GM18907 (cell line): Measurements from ENCODE around the gene MRPL42.
"Not testable (repeated sequence)": the region's sequence is repeated elsewhere in the genome, so short reads cannot be mapped to it uniquely, and the experiment has no call there.

Experiments
- ATAC-seq: cut with Tn5 transposase; IDR thresholded peaks from one replicate; pipeline ENCODE4 v1.9.1; 2021; ENCODE audit warnings: mild to moderate bottlenecking, moderate library complexity; ENCODE audit not compliant: unreplicated experiment

The MRPL42 gene

DNA sequence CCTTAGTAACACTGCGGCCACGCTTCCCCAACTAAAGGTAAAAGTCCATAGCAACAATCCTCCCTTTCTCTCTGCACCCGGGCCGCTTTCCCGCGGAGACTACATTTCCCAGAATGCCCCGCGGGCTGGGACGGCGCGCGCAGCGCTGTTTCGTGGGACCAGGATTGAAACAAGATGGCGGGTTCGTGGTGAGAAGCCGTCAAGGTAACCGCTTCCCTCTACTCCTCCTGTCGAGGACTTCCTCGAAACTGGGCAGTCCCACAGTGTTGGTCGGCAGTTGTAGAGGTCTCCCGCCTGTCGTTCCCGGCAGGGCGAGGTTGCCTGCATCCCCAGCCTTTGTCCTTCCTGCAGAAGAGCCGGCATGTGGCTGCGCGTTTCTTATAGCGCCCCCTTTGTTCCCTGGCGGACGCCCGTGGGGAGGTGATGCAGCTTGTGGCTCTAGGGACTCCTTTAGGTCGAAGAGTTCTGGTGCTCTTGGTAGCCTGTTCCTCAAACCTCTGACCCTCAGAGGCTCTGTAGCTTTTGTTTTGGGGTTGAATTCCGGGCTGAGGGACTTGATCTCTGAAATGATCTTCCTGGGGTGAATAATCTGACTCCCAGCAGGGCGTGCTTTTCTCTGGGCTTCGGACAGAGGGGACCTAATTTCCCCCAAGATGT, at the start of gene MRPL42:
Gene MRPL42, plus strand, starts transcription at position 164 of the 657 bp plus-strand sequence. CDS start 1,772 bp downstream, outside the sequence.
- peak; percentile 91 for ATAC-seq

- ATAC-seq, result no peak
These were observed 49.3 kb upstream of the MRPL42 start for GRCh38 chr12:93417967-93418480.

DNA sequence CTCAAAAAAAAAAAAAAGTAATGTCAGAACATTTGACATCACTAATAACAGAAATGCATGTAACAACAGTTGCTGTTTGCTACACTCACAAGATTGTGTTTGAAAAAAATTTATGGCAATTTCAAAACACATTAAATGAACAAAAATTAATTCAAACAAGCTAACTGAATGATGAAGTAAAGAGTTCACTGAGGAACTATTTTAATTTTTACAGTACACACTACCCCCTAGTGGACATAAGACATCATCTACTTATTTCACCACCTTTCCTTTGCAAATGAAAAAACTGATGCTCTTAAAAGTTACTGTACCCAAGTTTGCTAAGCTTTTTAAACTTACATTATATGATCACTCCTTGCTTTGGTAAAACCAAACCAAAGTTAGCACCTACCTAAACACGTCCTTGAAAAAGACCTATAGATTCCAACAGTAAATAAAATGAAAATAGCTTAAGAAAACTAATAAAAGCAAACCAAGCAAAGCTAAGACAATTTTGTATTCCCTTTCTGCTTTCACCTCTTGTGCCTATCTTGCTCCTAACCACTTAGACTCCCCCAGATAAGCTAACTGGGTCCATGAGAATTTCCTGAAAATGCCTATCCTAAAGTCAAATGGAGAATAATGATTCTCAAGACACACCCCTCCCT, 47.8 kb upstream of the MRPL42 start:
- ATAC-seq, result no peak

DNA sequence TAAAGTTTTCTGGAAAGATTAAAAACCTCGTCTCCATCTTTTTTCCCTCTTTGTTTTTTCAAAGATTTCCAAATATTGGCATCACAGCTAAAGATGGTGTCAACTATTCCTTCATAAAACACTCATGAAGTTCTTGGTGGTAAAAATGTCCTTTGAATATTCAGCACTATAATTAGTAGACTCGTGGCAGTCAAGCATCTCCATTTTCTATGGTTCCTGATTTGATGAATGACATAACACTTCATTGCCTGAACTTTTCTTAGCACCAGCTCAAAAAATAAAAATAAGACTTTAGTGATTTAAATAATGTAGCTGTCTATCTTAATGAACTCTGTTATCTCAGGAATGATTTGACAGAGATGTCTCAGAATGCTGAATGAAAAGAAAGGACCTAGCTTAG, 45.3 kb upstream of the MRPL42 start:
- no peak for ATAC-seq

DNA sequence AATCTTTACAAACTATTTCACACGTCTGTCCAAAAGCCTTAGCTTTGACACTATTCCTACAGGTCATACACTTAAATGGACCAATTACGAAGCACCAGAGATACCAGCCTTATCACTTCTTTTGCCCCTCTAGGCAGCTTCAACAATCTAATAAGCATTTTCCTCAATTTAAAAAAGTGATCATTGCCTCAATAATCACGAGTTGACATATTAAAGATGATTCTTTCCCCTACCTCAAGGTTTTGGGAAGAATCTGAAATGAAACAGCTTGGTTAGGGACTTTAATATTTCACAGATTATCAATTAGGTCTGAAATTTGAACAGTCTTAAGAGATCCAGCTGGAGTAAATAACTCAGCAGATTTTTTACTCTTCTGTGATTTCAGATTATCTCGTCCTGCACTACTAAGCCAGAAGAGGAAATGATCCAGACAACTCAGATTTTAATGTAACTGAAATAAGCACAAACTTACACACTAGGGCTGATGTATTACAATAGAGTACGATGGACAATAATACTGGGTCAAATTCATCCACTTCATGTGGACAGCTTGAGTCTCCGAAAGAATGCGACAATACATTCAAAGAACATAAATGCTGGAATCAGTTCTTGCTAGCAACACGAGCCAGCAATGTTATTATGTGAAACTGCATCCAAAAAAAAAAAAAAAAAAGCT, 41.4 kb upstream of the MRPL42 start:
- ATAC-seq, result no peak

GRCh38 chr12:93426412-93426805, 40.9 kb upstream of the MRPL42 start:
- ATAC-seq, result no peak

- ATAC-seq, result no peak
These were observed 39.3 kb upstream of the MRPL42 start for GRCh38 chr12:93427779-93428564.

DNA sequence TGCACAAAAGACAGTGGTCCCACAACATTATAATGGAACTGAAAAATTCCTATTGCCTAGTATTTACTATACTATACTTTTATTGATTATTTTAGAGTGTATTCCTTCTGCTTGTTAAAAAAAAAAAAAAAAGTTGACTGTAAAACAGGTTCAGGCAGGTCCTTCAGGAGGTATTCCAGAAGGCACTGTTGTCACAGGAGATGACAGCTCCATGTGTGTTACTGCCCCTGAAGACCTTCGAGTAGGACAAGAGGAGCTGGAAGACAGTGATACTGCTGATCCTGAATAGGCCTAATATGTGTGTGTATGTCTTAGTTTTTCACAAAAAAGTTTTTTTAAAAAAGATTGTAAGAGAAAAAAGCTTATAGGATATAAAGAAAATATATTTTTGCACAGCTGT, 37.9 kb upstream of the MRPL42 start:
- ATAC-seq, result no peak

DNA sequence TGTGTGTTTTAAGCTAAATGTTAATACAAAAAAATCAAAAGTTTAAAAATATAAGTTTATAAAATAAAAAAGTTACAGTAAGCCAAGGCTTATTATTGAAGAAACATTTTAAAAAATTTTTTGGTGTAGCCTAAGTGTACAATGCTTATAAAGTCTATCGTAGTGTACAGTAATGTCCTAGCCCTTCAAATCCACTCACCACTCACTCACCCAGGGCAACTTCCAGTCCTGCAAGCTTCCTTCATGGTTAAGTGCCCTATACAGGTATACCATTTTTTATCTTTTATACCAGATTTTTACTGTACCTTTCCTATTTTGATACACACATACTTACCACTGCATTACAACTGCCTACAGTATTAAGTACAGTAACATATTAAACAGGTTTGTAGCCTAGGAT, 37.5 kb upstream of the MRPL42 start:
- no peak for ATAC-seq

DNA sequence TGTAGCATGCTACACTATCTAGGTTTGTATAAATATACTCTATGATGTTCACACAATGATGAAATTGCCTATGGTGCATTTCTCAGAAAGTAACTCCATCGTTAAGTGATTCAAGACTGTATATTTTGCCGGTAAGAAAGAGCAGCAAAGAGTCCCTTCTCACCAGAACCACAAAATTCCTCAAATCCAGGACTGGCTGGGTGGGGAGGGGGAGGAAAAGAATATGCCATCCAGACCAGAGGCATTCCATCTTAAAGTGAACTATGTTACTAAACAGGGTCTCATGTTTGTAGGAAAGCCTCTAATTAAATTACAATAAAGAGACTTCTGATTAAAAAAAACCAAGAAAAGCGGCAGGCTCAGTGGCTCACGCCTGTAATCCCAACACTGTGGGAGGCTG, 37.0 kb upstream of the MRPL42 start:
- ATAC-seq, result no peak

- not testable (repeated sequence) for ATAC-seq
These were observed 35.3 kb upstream of the MRPL42 start for GRCh38 chr12:93432031-93432430.

DNA sequence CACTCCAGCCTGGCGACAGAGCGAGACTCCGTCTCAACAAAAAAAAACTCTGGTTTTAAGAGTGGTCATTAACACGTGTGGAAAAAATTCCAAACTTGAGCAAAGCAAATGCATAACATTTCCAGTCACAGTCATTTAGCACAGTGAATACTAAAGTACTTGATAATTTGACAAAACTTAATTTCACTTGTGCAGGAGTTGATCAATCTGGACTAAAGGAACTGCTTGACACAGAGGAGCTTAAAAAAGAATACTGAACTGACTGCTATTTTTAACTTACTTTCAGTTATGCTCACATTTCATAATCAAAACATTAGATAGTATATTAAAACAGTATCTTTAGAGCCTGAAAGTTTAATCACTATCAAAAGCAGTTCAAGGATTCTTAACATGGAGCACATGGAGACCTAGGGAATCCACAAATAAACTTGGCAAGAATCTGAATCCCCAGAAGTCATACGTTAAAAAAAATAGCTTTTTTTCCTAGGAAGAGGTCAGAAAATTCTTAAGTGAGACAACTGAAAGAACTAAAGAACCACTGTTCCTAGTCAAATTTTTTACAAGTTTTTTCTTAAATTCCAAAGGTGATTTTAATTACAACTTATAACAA, 33.0 kb upstream of the MRPL42 start:
- no peak for ATAC-seq

DNA sequence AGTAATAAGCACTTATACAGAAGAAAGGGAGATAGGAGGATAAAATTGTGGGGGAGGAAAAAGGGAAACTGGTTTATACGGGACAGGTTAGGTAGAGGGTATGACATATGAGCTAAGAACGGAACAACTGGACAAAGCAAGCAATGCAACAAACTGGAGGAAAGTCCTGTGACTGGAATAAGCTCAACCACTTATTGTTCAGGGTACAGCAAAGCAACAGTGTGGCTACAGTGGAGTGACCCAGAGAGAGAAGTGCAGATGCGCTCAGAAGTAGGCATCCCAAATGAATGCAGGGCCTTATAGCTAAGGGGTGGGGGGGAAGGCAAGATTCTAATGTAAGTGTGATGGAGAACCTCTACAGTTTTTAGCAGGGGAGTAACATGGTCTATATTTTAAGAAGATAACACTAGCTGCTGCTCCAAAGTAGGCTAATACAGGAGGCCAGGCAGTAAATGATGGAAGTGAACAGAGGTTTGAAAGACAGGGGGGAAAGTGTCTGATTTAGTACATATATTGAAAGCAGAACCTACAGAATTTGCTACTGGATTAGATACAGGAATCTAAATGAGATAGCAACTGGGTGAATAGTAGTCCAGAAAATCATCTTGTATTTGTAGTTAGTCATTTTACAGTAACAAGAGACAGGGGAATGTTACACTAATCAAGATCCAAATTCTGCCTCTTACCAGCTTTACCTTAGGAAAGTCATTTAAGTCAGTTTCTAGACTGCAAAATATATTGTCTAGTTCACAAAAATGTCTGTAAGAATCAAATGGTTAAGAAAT, 28.9 kb upstream of the MRPL42 start:
- no peak for ATAC-seq

DNA sequence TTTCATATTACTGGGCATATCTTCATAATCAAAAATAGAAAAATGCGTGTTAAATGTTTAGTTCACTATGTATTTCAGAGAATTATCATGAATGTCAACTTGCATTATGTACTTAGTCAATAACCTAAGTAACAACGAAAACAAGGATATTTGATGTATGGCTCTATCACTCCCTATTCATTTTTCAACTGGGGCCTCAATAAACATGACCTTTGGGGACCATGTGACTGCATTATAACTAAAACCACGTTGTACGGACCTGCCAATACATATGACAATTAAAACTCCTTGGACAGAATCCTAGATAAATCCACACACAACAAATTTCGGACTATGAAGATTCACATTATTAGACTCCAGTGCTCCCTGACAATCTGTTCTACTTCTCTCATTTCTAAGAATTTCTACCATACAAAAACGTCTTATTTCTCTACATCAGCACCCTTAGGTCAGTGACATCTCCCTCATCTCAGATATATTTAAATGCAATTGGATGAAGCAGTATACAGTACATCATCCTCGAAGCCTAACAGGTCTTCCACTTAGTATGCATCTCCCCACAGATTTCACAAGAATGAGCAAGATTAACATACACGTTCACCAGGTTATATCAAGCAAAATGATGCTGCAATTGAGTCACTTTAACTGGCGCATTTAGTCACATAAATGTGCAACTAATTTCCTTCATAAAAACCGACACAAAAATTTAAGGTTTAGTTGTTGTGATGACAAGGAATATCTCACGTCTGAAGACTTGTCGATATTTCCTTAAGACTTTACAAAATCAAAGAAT, 27.1 kb upstream of the MRPL42 start:
- ATAC-seq, result no peak

DNA sequence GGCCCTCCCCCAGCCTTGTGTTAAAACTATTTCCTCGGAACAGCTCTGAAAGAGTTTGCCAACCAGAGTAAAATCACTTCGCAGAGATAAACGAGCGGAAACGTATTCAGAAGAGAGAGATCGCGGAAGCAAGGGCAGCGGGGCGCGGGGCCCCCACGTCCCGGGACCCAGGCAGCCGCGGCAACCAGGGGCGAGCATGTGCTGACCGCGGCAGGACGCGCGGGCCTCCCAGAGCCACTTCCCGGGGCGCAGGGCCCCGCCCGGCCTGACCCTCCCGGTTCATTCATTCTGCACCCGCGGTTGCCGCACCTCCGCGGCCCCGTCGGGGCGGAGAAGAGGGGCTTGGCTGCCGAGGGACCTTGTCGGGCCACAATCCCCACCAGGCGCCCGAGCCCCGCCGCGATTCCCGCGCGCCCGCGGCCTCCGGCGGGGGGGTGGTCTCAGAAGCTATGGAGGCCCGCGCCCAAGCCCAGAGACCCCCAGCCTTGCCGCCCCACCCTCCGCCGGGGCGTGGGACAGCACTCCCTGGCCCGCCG, 26.2 kb upstream of the MRPL42 start:
- ATAC-seq, result peak; percentile 6

GRCh38 chr12:93441617-93442410, 25.5 kb upstream of the MRPL42 start, which contains the start of gene UBE2N:
Gene UBE2N, minus strand, starts transcription at chr12:93441947. Its CDS starts 63 bp downstream, at chr12:93441884.
- ATAC-seq, result peak; percentile 81

DNA sequence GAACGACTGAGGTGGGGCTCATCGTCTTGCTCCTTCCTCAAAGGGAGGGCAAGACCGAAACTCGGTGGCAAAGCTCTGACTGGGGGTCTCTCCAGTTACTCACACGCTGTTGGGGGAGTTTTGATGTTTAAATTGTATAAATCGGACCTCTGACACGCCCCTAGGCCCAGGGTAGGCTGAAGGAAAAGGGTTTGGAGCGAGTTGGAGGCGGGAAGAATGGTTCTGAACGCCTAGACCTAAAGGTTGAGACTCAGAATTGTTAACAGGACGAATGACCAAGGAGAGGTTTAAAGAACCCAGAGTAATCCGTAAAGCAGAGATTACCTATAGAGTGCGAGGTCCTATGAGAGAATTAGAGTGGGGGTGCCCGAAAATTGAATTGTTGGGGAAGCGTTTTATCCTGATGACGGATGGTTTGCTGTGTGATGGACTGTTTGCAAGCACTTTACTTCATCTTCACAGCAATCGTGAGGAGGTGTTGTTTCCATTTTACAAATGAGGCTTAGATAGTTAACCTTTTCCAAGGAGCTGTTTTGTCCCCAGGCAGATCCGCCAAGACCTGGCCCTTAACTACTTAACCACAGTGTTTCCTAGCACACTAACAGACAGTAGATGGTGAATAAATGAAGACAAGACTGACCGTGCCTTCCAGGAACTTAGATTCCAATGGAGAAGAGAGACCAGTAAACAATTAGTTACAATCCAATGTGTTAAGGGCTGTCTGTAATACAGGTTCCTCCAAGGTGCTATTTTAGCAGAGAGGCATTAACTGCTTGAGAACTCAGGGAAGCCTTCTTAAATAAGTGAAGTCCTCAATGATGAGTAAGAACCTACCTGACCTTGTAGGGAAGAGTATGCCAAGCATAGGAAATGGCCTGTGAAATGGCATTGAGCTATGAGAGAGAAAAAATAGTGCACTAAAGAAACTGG, 24.6 kb upstream of the MRPL42 start:
- ATAC-seq, result no peak
